ENCODE measurements around the gene PLGRKT. TPM values are rescaled to one million over a fixed set of nuclear protein-coding genes. Genes with fewer than 3 reads are reported as not detected.

The PLGRKT gene, protein sequence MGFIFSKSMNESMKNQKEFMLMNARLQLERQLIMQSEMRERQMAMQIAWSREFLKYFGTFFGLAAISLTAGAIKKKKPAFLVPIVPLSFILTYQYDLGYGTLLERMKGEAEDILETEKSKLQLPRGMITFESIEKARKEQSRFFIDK
- total RNA-seq (2021; fragmentation: NEBNext Ultra II Directional; extraction: Animal tissue kit (Norgen Biotek cat#: 25700)) = 10 to 100 TPM; 18.0 to 26.5 (median 21.4) TPM
- long read RNA-seq, transcript PLGRKT-201 (6 exons, 932 nt) = major isoform, 20 of 30 reads
- long read RNA-seq, partial matches to known transcripts = 3 of 30 reads
- long read RNA-seq, other reads (novel, unspliced or antisense) = 7 of 30 reads

DNA sequence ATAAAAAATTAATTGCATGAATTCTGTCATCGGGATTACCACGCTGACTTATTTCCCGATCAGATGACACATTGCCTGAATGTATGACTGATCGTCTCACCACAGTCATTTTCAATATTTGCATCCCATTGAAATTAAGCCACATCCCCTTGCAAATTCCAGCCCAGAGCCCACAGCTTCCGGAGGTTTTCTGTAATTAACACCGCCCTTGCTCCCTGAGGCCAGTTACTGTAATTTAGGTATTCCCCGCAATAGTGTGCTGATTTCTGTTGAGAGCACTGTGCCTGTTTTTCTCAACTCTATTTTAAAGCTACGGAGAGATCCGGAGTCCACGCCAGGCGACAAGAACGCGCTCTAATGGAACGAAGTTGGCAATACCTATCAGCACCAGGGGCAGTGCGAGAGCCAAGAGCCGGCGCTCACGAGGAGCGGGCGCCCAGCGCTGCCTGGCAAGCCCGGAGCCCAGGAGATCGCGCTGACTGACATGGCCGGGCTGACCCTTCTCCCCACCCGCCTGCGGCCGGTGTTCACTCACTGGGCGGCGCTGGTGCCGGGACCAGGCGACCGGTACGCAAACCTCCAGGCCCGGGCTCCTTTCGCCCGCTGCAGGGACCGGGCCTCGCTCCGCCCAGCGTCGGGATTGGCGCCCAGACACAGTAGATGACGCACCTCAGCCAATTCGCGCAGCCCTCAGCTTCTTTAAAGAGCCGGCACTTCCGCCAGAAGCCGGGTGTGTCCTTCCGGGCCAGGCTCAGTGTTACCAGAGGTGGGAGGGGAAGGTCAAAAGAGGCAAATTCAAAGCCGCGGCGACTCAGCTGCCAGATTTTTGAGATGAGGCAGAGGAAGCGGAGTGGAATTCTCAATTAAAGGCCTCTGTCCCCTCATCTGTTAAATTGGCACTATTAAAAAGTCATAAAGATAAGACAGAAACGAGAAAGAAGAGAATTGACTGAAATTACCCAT is at the start of gene PLGRKT:
Gene PLGRKT (minus strand): TSS at position 672 of the 963 bp plus-strand sequence. CDS start 5,948 bp downstream, outside the sequence.
- Mint-ChIP-seq H3K4me3 (peak within 1 kb of the TSS; percentile 99), H3K27ac (peak within 1 kb of the TSS; percentile 98), H3K9me3 (peaks cover 17% of the 10 kb centered on the region), H3K27me3 (ENCODE audit: insufficient read depth) (no peaks in the 10 kb centered on the region), H3K36me3 (ENCODE audit: low read depth) (peaks cover 23% of the 10 kb centered on the region), H3K4me1 (ENCODE audit: low read depth) (peaks cover 53% of the 10 kb centered on the region)
- peak; percentile 85 for DNase-seq
- TF ChIP-seq, protein P1, sequence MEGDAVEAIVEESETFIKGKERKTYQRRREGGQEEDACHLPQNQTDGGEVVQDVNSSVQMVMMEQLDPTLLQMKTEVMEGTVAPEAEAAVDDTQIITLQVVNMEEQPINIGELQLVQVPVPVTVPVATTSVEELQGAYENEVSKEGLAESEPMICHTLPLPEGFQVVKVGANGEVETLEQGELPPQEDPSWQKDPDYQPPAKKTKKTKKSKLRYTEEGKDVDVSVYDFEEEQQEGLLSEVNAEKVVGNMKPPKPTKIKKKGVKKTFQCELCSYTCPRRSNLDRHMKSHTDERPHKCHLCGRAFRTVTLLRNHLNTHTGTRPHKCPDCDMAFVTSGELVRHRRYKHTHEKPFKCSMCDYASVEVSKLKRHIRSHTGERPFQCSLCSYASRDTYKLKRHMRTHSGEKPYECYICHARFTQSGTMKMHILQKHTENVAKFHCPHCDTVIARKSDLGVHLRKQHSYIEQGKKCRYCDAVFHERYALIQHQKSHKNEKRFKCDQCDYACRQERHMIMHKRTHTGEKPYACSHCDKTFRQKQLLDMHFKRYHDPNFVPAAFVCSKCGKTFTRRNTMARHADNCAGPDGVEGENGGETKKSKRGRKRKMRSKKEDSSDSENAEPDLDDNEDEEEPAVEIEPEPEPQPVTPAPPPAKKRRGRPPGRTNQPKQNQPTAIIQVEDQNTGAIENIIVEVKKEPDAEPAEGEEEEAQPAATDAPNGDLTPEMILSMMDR (IDR thresholded peaks at IDR 0.05) = peak; percentile 42

DNA sequence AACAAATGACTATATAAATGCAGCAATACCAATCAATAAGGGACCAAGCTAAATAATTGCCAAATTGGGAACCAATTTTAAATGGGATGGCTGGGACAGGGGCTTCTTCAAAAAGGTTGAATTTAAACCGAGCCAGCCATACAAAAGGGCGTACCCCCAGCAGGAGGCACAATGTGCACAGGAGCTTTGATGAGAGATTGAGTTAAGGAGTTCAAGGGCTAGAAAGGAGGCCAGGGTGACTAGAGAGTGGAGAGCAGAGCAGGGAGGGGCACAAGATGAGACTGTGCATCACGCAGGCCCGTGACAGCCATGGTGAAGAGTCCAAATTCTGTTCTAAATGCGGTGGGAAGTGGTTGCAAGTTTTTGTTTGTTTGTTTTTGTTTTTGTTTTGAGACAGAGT is 49.3 kb upstream of the PLGRKT start:
- no peak overlapping the region for H3K27ac Mint-ChIP-seq
- no peaks in the 10 kb centered on the region for H3K36me3 Mint-ChIP-seq (ENCODE audit: low read depth)
- no peak overlapping the region for H3K4me3 Mint-ChIP-seq
- no peaks in the 10 kb centered on the region for H3K9me3 Mint-ChIP-seq
- TF ChIP-seq, protein P1 (IDR thresholded peaks at IDR 0.05) = no peak
- H3K27me3 Mint-ChIP-seq (ENCODE audit: insufficient read depth) = peaks cover 3% of the 10 kb centered on the region; the same call in 1 of the 2 replicates
- no peak for DNase-seq
- peaks cover 20% of the 10 kb centered on the region for H3K4me1 Mint-ChIP-seq (ENCODE audit: low read depth)

DNA sequence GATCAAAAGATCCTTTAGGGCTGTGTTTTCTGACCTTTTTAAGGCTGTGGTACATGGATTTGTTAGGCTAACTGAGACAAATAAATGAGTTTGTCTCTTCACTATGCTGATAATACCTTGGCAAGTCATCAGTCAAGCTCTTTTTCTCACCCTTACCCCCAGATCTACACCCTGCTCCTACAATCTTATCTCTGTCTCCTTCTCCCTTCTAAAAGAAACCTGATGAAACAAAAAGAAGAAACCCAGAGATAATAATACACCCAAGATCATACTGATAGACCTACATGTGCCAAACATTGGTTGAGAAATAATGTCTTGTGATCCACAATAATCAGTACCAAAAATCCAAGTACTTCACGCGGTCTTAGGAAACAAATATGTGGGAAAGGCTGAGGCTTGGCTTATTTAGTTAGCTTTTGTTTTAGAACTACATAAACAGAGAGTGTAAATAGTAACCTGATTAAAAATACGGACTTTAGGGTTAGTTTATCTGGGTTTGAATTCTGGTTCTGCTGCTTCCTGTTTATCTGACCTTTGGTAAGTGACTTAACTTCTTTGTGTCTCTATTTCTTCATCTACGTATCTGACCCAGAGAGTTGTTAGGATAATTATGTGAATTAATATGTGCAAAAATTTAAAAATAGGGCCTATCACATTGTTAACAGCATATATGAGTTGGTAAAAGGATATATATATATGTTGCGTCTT is 47.8 kb upstream of the PLGRKT start:
- Mint-ChIP-seq H3K27me3 (ENCODE audit: insufficient read depth) (peaks cover 3% of the 10 kb centered on the region; the same call in 1 of the 2 replicates), H3K36me3 (ENCODE audit: low read depth) (no peaks in the 10 kb centered on the region), H3K4me3 (no peak overlapping the region), H3K4me1 (ENCODE audit: low read depth) (peaks cover 21% of the 10 kb centered on the region; the same call in 1 of the 2 replicates), H3K9me3 (no peaks in the 10 kb centered on the region), H3K27ac (no peak overlapping the region)
- TF ChIP-seq, protein P1 (IDR thresholded peaks at IDR 0.05) = no peak
- DNase-seq = no peak

DNA sequence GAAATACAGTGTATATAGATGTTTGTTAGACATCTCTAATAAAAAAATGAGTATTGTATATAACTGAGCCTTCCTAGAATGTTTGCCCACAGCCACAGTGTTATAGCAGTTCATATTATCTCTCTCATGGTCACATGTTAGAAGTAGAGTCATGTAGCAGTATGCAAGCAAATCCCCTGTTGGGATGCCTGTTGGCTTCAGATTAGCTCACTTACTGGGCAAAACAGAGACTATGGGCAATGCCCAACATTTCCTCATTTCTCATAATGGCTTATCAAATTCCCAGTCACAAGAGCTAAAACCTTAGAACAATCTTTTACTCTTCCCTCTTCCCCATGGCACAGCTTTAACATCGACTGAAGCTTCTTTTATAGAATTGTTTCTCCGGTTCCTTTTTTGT is 45.6 kb upstream of the PLGRKT start:
- Mint-ChIP-seq H3K27me3 (ENCODE audit: insufficient read depth) (peaks cover 3% of the 10 kb centered on the region; the same call in 1 of the 2 replicates), H3K4me1 (ENCODE audit: low read depth) (0 out of 2 replicates have a peak, but pooled peaks cover 9% of the 10 kb centered on the region), H3K9me3 (no peaks in the 10 kb centered on the region), H3K27ac (no peak overlapping the region), H3K4me3 (no peak overlapping the region), H3K36me3 (ENCODE audit: low read depth) (no peaks in the 10 kb centered on the region)
- TF ChIP-seq, protein P1 (IDR thresholded peaks at IDR 0.05) = no peak
- DNase-seq = no peak

DNA sequence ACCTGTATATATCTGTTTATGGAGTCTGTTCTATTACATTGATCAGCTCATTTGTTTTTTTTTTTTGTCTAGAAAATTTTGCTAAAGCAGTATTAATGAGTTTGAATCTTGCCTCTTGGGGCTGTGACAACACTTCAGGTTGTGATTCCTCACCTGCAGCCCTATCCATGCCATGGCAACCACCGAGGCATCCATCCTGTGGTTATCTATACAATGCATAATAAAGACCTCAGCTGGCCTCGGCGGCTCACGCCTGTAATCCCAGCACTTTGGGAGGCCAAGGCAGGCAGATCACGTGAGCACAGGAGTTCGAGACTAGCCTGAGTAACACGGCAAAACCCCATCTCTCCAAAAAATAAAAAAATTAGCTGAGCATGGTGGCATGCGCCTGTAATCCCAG is 44.5 kb upstream of the PLGRKT start:
- TF ChIP-seq, protein P1 (IDR thresholded peaks at IDR 0.05) = no peak
- no peak overlapping the region for H3K27ac Mint-ChIP-seq
- H3K36me3 Mint-ChIP-seq (ENCODE audit: low read depth) = no peaks in the 10 kb centered on the region
- 0 out of 2 replicates have a peak, but pooled peaks cover 6% of the 10 kb centered on the region for H3K4me1 Mint-ChIP-seq (ENCODE audit: low read depth)
- no peaks in the 10 kb centered on the region for H3K9me3 Mint-ChIP-seq
- H3K27me3 Mint-ChIP-seq (ENCODE audit: insufficient read depth) = peaks cover 3% of the 10 kb centered on the region; the same call in 1 of the 2 replicates
- DNase-seq = no peak
- no peak overlapping the region for H3K4me3 Mint-ChIP-seq

Measured in HFFc6 (cell line).